Measurements from ENCODE around the gene PCDH9.
"Not testable (repeated sequence)": the region's sequence is repeated elsewhere in the genome, so short reads cannot be mapped to it uniquely, and the experiment has no call there.

Gene PCDH9

GRCh38 chr13:66765559-66765958 lies 464.6 kb downstream of the PCDH9 start:
- DNase-seq (ENCODE audit: low read depth in 3 of 3), result no peak

- DNase-seq (ENCODE audit: low read depth in 3 of 3), result not testable (repeated sequence)
Measured at GRCh38 chr13:66760678-66761077, 469.5 kb downstream of the PCDH9 start.

GRCh38 chr13:66759919-66760318 lies 470.2 kb downstream of the PCDH9 start:
- DNase-seq (ENCODE audit: low read depth in 3 of 3), result no peak

DNA sequence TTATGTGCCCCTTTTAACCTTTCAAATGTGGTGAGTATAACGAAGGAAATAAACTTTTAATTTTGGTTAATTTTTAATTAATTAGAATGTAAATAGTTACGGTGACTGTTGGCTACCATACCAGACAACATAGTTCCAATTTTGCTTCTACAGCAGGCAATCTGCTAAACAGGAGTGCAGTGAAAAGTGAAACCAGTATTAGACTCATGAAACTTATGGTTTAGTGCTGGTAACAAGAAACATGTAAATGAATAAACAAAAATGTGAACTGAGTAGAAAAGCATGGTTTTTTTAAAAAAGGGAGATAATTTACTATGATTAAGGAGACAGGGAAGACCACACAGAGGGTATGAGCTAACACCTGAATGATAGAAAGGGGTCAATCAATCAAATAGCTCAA lies 478.4 kb downstream of the PCDH9 start:
- DNase-seq (ENCODE audit: low read depth in 3 of 3), result no peak

GRCh38 chr13:66748712-66749111 lies 481.4 kb downstream of the PCDH9 start:
- no peak for DNase-seq (ENCODE audit: low read depth in 3 of 3)

DNA sequence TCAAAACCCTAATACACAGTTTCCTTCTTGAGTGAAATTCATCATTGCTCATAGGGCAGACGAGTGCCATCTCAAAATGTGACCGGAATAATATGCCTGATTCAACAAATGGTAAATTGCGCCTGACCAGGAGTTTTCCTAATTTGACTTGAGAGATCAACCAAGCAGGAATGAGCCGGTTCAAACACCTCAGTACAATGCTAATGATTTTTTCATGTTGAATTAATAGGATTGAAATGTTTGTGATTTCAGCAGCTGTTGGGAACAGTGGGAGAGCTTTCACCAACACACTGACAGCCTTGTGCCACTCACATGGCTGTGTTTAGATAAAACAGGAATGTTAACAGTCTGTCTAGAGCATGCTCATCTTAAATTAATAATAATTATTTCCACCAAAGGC lies 484.8 kb downstream of the PCDH9 start:
- DNase-seq (ENCODE audit: low read depth in 3 of 3), result no peak

DNA sequence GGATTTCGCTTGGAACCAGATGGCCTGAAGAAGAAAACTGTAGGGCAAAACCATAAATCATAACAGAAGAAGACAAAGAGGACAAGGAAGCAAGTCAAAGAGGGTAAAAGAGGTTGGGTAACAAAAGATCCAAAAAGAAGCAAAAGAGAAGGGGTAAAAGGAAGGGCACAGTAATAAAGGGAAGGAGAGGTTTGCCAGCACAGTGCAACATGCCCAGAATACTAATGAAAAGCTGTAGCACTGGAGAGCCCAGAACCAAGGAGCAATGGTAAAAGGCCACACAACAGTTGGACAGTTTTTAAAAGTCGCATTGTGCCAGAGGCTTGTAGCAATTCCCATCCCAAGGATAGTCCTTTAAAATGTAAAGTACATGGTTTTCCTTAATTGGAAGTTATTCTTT lies 506.6 kb downstream of the PCDH9 start:
- no peak for DNase-seq (ENCODE audit: low read depth in 3 of 3)

- no peak for DNase-seq (ENCODE audit: low read depth in 3 of 3)
Measured at GRCh38 chr13:66716538-66716937, 513.6 kb downstream of the PCDH9 start.

DNA sequence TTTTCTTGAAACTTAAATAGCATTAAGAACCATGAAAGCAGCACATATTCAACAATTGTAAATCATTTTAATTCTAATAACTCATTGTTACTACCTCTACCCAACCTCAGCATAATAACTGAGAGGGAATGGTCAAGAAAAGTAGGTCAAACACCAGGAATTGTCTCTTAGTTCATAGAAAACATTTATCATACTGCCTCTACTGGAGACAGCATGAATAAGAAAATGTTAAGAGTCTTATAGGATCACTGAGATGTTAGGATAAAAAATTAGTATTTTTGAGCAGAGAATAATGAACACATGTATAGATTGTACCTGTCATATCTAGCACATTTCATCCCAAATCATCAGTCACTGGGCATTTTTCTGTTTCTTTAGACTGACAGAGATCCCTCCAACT lies 515.3 kb downstream of the PCDH9 start:
- DNase-seq (ENCODE audit: low read depth in 3 of 3), result no peak

GRCh38 chr13:66704110-66704509 lies 526.0 kb downstream of the PCDH9 start:
- no peak for DNase-seq (ENCODE audit: low read depth in 3 of 3)

GRCh38 chr13:66703597-66703996 lies 526.5 kb downstream of the PCDH9 start:
- DNase-seq (ENCODE audit: low read depth in 3 of 3), result no peak

GRCh38 chr13:66700117-66700601 lies 530.0 kb downstream of the PCDH9 start:
- DNase-seq (ENCODE audit: low read depth in 3 of 3), result no peak

DNA sequence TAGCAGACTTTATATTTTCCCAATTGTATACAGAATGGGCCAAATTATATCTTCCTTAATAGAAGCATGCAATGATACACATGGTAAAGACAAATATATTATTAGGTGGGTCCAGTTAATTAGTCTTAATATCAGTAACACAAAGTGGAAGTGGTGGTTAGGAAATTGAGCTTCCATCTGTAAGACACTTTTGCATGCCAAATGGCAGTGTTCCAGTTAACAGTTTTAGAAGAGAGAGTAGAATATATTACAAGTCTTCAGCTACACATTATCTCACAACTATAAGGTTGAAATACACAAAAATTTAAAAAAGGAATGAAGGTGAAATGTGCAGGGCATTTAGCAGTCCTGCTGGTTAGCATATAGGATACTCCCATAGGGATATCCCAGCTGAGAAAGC lies 536.5 kb downstream of the PCDH9 start:
- DNase-seq (ENCODE audit: low read depth in 3 of 3), result no peak

DNA sequence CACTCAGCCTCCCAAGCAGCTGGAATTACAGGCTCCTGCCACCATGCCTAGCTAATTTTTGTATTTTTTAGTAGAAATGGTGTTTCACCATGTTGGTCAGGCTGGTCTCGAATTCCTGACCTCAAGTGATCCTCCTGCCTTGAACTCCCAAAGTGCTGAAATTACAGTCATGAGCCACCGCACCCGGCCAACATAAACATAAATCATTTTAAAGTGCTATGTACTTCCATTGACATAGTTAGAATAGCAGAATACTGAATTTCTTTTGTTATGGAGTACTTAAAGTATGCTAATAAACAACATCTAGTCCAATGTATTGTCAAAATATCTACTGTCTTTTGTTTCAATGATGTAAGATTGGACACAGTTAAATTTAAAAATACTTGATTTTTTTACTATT lies 539.0 kb downstream of the PCDH9 start:
- DNase-seq (ENCODE audit: low read depth in 3 of 3), result no peak

DNA sequence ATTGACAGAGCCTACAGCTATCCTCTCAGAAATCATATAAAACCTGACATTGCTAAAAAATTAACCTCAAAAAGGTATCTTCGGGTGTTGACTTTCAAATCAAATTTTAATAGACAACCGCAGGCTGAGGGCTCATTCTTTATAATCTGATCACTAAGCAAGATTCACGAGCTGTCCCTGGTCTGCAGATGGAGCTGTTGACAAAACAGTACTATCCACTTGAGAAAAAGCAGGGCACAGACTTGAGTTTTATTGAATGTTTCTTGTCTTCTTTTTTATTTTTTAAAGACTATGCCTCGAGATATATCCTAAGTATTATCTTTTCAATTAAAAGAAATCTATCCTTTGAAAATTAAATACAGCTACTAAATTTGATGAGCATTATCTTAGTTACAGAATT lies 540.5 kb downstream of the PCDH9 start:
- no peak for DNase-seq (ENCODE audit: low read depth in 3 of 3)

DNA sequence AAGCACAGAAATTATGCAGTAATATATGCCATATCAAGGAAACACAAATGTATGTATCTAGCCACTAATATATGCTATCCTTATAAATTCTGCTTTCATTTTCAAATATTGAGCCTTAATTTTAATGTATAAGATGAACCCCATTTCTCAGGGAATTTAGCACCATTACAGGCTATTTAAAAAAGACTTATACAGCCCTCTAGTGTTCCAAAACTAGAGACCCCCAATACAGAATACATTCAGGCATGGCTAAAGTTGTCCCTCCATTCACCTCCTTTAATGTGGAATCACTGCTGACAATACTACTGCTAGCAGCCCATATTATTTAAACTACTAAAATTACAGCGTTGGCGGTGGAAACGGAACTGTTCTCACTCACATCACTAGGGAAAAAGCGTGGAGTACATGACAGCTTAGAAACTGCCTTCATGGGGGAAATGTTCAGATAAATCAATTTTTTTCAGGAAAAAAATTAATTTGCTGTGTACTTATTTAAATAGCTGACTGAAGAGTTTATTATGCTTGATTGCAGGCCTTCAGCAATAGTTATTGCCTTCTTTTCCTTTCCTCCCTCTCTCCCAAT lies 541.0 kb downstream of the PCDH9 start:
- DNase-seq (ENCODE audit: low read depth in 3 of 3), result no peak

- DNase-seq (ENCODE audit: low read depth in 3 of 3), result no peak
Measured at GRCh38 chr13:66681403-66681802, 548.7 kb downstream of the PCDH9 start.

GRCh38 chr13:66680031-66680430 lies 550.1 kb downstream of the PCDH9 start:
- no peak for DNase-seq (ENCODE audit: low read depth in 3 of 3)

GRCh38 chr13:66675620-66676019 lies 554.5 kb downstream of the PCDH9 start:
- DNase-seq (ENCODE audit: low read depth in 3 of 3), result no peak

DNA sequence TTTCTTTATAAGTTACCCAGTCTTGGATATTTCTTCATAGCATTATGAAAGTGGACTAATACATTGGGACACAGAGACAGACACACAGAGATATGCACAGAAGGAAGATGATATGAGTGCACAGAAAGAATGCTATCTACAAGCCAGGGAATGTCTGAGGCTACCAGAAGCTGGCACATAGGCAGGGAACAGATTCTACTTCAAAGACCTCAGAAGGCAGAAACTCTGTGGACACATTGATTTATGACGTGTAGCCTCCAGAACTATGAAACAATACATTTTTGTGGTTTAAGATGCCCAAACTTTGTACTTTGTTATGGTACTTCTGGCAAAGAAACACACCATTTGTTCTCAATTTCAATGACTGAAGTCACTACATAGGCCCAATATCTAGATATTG lies 556.7 kb downstream of the PCDH9 start:
- DNase-seq (ENCODE audit: low read depth in 3 of 3), result no peak

GRCh38 chr13:66665991-66666390 lies 564.1 kb downstream of the PCDH9 start:
- no peak for DNase-seq (ENCODE audit: low read depth in 3 of 3)

- DNase-seq (ENCODE audit: low read depth in 3 of 3), result no peak
Measured at GRCh38 chr13:66663711-66664110, 566.4 kb downstream of the PCDH9 start.

- DNase-seq (ENCODE audit: low read depth in 3 of 3), result no peak
Measured at GRCh38 chr13:66663206-66663605, 566.9 kb downstream of the PCDH9 start.

DNA sequence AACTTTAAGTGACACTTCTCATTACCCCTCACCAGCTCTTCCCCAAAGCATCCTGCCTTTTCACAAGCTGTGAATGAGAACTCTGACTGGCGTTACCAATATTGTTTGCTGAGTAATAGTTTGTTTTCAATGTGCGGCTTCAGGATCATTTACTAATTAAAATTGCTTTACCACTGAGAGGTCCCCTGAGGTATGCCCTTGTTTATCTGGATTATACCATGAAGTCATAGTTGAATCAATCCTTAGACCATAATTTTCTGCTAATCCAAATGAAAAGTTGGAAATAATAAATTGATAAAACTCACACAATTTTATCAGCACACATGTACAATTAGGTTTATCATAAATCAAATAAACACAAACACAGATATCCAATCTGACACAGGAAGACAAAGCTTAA lies 568.8 kb downstream of the PCDH9 start:
- DNase-seq (ENCODE audit: low read depth in 3 of 3), result no peak
